ENCODE measurements around the gene CFDP1.

DNA sequence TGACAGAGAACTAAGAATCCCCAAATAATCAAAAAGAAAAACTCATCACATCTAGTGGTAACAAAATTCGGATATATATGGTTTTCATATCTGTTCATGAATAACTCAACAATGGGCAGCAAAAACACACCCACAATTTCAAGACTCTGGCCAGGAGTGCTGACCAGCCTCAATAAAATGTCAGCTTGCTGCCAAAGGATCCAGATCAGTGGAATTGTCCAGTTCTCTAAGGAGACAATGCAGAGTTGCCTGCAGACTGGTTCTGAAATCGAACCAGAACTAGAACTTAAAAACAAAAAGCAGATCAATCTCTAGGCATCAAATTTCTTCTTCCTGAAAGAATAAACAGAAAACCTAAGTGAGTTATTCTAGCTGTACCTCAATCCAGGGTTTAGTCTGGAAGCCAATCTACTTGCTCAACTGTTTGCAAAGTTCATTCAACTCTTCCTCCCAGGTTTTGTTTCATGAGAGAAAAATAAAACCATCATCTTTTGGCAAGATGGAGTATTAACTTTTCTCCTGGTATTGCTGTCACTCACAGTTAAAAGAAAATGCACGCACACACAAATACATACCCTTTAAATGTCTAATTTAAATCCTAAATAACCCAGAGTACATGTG lies 61.0 kb downstream of the CFDP1 start:
- TF ChIP-seq, protein P1, sequence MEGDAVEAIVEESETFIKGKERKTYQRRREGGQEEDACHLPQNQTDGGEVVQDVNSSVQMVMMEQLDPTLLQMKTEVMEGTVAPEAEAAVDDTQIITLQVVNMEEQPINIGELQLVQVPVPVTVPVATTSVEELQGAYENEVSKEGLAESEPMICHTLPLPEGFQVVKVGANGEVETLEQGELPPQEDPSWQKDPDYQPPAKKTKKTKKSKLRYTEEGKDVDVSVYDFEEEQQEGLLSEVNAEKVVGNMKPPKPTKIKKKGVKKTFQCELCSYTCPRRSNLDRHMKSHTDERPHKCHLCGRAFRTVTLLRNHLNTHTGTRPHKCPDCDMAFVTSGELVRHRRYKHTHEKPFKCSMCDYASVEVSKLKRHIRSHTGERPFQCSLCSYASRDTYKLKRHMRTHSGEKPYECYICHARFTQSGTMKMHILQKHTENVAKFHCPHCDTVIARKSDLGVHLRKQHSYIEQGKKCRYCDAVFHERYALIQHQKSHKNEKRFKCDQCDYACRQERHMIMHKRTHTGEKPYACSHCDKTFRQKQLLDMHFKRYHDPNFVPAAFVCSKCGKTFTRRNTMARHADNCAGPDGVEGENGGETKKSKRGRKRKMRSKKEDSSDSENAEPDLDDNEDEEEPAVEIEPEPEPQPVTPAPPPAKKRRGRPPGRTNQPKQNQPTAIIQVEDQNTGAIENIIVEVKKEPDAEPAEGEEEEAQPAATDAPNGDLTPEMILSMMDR (IDR thresholded peaks at IDR 0.05): no peak
- no peak for TF ChIP-seq POLR2A (IDR thresholded peaks at IDR 0.05)
